ENCODE data around the gene PRDM5. TPM values are rescaled to one million over a fixed set of nuclear protein-coding genes. Genes with fewer than 3 reads are reported as not detected.

The PRDM5 gene
- total and polyA plus RNA-seq, 2 experiments from 2014 or later: 8.7 to 12.6 TPM

DNA sequence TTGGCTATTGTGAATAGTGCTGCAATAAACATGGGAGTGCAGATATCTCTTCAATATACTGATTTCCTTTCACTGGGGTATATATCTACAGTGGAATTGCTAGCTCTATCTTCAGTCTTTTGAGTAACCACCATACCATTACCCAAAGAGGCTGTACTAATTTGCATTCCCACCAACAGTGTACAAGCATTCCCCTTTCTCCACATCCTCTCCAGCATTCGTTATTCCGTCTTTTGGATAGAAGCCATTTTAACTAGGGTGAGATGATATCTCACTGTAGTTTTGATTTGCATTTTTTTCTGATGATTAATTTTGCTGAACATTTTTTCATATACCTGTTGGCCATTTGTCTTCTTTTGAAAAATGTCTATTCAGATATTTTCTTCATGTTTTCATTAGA, 110.3 kb downstream of the PRDM5 start:
- no peaks in the 10 kb centered on the region for H3K27me3 ChIP-seq (replicated peaks; ENCODE audit: insufficient read depth)
- H4K20me1 ChIP-seq (ENCODE audit: insufficient read depth): no peaks in the 10 kb centered on the region
- no peak overlapping the region for H3K4me2 ChIP-seq (ENCODE audit: unreplicated experiment)
- no peak overlapping the region for H3K27ac ChIP-seq
- no peaks in the 10 kb centered on the region for H3K4me1 ChIP-seq (ENCODE audit: insufficient read depth)
- no peaks in the 10 kb centered on the region for H3K9me2 ChIP-seq (ENCODE audit: insufficient read depth)
- H3K9ac ChIP-seq: no peak overlapping the region
- no peaks in the 10 kb centered on the region for H3K9me3 ChIP-seq (ENCODE audit: low read depth)
- H2AFZ ChIP-seq: no peak overlapping the region
- TF ChIP-seq EZH2phosphoT487 (IDR thresholded peaks at IDR 0.05; ENCODE audit: insufficient read depth, low read depth) (no peak), EZH2 (IDR thresholded peaks at IDR 0.05; ENCODE audit: insufficient read depth, poor library complexity, severe bottlenecking) (no peak)
- peaks cover 7% of the 10 kb centered on the region; the same call in 1 of the 2 replicates for H3K36me3 ChIP-seq (ENCODE audit: low read depth)
- H3F3A ChIP-seq (ENCODE audit: insufficient read depth): 0 out of 2 replicates have a peak, but pooled peaks cover 5% of the 10 kb centered on the region
- DNase-seq: no peak
- WGBS, 2 experiments (ENCODE audit: low coverage in 1 of 2, low lambda C conversion rate in 2 of 2, missing lambda C conversion rate in 2 of 2): 92 to 96% methylated on average over 2 of the region's 2 CpGs
- no peaks in the 10 kb centered on the region for H3K79me2 ChIP-seq (ENCODE audit: insufficient read depth)
- in situ Hi-C loops (cut with MboI): no loop called here
- H3K4me3 ChIP-seq: no peak overlapping the region

GRCh38 chr4:120809518-120809917, 113.0 kb downstream of the PRDM5 start:
- Histone ChIP-seq H3F3A (ENCODE audit: insufficient read depth) (no peaks in the 10 kb centered on the region), H3K9me3 (ENCODE audit: low read depth) (no peaks in the 10 kb centered on the region), H3K4me2 (ENCODE audit: unreplicated experiment) (no peak overlapping the region), H3K79me2 (ENCODE audit: insufficient read depth) (no peaks in the 10 kb centered on the region), H3K36me3 (ENCODE audit: low read depth) (peaks cover 7% of the 10 kb centered on the region; the same call in 1 of the 2 replicates), H3K4me3 (no peak overlapping the region), H4K20me1 (ENCODE audit: insufficient read depth) (no peaks in the 10 kb centered on the region), H2AFZ (no peak overlapping the region), H3K9ac (no peak overlapping the region), H3K27me3 (replicated peaks; ENCODE audit: insufficient read depth) (no peaks in the 10 kb centered on the region), H3K4me1 (ENCODE audit: insufficient read depth) (no peaks in the 10 kb centered on the region), H3K27ac (no peak overlapping the region), H3K9me2 (ENCODE audit: insufficient read depth) (no peaks in the 10 kb centered on the region)
- TF ChIP-seq EZH2phosphoT487 (IDR thresholded peaks at IDR 0.05; ENCODE audit: insufficient read depth, low read depth) (no peak), EZH2 (IDR thresholded peaks at IDR 0.05; ENCODE audit: insufficient read depth, poor library complexity, severe bottlenecking) (no peak)
- in situ Hi-C loops (cut with MboI): no loop called here
- DNase-seq: no peak
- 93% methylated on average over 1 of the region's 1 CpG for WGBS, 2 experiments (ENCODE audit: low coverage in 1 of 2, low lambda C conversion rate in 2 of 2, missing lambda C conversion rate in 2 of 2)

DNA sequence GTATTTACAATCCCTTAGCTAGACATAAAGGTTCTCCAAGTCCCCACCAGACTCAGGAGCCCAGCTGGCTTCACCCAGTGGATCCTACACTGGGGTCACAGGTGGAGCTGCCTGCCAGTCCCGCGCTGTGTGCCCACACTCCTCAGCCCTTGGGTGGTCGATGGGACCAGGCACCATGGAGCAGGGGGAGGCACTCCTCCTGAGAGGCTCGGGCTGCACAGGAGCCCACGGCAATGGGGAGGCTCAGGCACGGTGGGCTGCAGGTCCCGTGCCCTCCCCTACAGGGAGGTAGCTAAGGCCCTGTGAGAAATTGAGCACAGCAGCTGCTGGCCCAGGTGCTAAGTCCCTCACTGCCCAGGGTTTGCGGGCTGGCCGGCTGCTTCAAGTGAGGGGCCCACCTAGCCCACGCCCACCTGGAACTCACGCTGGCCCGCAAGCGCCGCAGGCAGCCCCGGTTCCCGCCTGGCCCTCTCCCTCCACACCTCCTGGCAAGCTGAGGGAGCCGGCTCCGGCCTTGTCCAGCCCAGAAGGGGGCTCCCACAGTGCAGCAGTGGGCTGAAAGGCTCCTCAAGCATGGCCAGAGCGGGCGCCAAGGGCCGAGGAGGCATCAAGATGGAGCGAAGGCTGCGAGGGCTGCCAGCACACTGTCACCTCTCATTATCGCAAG, 113.9 kb downstream of the PRDM5 start:
- no peak overlapping the region for H3K27ac ChIP-seq
- H3K4me2 ChIP-seq (ENCODE audit: unreplicated experiment): no peak overlapping the region
- no peak overlapping the region for H2AFZ ChIP-seq
- H3K9me3 ChIP-seq (ENCODE audit: low read depth): no peaks in the 10 kb centered on the region
- no peaks in the 10 kb centered on the region for H3K27me3 ChIP-seq (replicated peaks; ENCODE audit: insufficient read depth)
- no peak overlapping the region for H3K4me3 ChIP-seq
- H4K20me1 ChIP-seq (ENCODE audit: insufficient read depth): no peaks in the 10 kb centered on the region
- H3K36me3 ChIP-seq (ENCODE audit: low read depth): peaks cover 7% of the 10 kb centered on the region; the same call in 1 of the 2 replicates
- in situ Hi-C loops (cut with MboI): no loop called here
- DNase-seq: no peak
- no peak for TF ChIP-seq EZH2phosphoT487 (IDR thresholded peaks at IDR 0.05; ENCODE audit: insufficient read depth, low read depth)
- no peak for TF ChIP-seq EZH2 (IDR thresholded peaks at IDR 0.05; ENCODE audit: insufficient read depth, poor library complexity, severe bottlenecking)
- WGBS, 2 experiments (ENCODE audit: low coverage in 1 of 2, low lambda C conversion rate in 2 of 2, missing lambda C conversion rate in 2 of 2): 97 to 98% methylated on average over 23 to 24 of the region's 24 CpGs
- no peaks in the 10 kb centered on the region for H3K79me2 ChIP-seq (ENCODE audit: insufficient read depth)
- no peaks in the 10 kb centered on the region for H3F3A ChIP-seq (ENCODE audit: insufficient read depth)
- H3K4me1 ChIP-seq (ENCODE audit: insufficient read depth): no peaks in the 10 kb centered on the region
- H3K9me2 ChIP-seq (ENCODE audit: insufficient read depth): no peaks in the 10 kb centered on the region
- H3K9ac ChIP-seq: no peak overlapping the region

DNA sequence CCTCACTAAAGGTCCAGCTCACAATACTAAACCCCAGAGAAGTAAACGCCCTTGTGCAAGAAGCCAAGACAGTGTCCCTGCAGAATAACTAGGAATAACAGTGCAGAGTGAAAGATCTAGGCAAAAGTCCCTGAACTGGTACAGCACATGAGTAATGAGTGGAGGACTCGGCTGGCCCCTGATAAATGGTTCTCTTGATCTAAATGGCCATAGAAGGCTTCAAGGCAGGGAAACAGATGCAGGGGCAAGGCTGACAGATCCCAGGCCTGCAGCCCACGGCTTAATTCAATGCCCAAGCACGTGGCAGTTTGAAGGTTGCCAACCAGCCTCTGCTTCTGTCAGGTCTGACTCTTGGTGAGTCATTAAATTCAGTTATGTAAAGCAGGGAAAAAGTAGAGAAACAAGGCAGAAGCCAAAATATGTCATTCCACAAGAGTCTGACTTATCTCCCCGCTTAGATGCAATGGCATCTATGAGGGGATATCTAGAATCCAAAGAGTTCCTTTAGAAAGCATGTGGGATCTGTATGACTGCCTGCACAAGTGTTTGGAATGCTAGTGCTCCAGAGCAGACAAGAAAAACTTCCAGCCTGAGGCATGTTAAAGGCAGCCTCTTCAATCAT, 121.3 kb downstream of the PRDM5 start:
- Histone ChIP-seq H3F3A (ENCODE audit: insufficient read depth) (peaks cover 16% of the 10 kb centered on the region; the same call in 1 of the 2 replicates), H3K27me3 (replicated peaks; ENCODE audit: insufficient read depth) (no peaks in the 10 kb centered on the region), H3K27ac (peak overlapping the region; percentile 45), H3K9me3 (ENCODE audit: low read depth) (no peaks in the 10 kb centered on the region), H3K9me2 (ENCODE audit: insufficient read depth) (no peaks in the 10 kb centered on the region), H3K79me2 (ENCODE audit: insufficient read depth) (no peaks in the 10 kb centered on the region), H3K4me2 (ENCODE audit: unreplicated experiment) (no peak overlapping the region), H2AFZ (no peak overlapping the region), H3K9ac (no peak overlapping the region), H3K4me3 (no peak overlapping the region), H4K20me1 (ENCODE audit: insufficient read depth) (no peaks in the 10 kb centered on the region), H3K4me1 (ENCODE audit: insufficient read depth) (peaks cover 10% of the 10 kb centered on the region), H3K36me3 (ENCODE audit: low read depth) (no peaks in the 10 kb centered on the region)
- 5 to 8% methylated on average over 5 of the region's 5 CpGs for WGBS, 2 experiments (ENCODE audit: low coverage in 1 of 2, low lambda C conversion rate in 2 of 2, missing lambda C conversion rate in 2 of 2)
- DNase-seq: peak; percentile 85
- TF ChIP-seq EZH2 (IDR thresholded peaks at IDR 0.05; ENCODE audit: insufficient read depth, poor library complexity, severe bottlenecking) (no peak), EZH2phosphoT487 (IDR thresholded peaks at IDR 0.05; ENCODE audit: insufficient read depth, low read depth) (no peak)
- in situ Hi-C loops (cut with MboI): no loop called here

Data from GM23248 (cell line).